Nephron progenitor cell (in vitro differentiated cells): ENCODE data around the gene CACNA2D4.

Source experiments
- DNase-seq: peaks from one replicate; pipeline ENCODE4 v3.0.0; 2021
- H3K27ac Mint-ChIP-seq: 2 replicates; pipeline ENCODE4 v1.8.0; 2021; ENCODE audit warnings: mild to moderate bottlenecking, moderate library complexity, mixed read lengths
- H3K27me3 Mint-ChIP-seq: 2 replicates; pipeline ENCODE4 v1.8.0; 2021; ENCODE audit warnings: mild to moderate bottlenecking, low read depth, mixed read lengths; ENCODE audit not compliant: poor library complexity
- H3K36me3 Mint-ChIP-seq: 2 replicates; pipeline ENCODE4 v1.8.0; 2021; ENCODE audit warnings: low read depth, mixed read lengths
- H3K4me1 Mint-ChIP-seq: 2 replicates; pipeline ENCODE4 v1.8.0; 2021; ENCODE audit warnings: mixed read lengths
- H3K4me3 Mint-ChIP-seq: 2 replicates; pipeline ENCODE4 v1.8.0; 2021; ENCODE audit warnings: mild to moderate bottlenecking, moderate library complexity, mixed read lengths
- H3K9me3 Mint-ChIP-seq: 2 replicates; pipeline ENCODE4 v1.8.0; 2021; ENCODE audit warnings: mild to moderate bottlenecking, moderate library complexity, mixed read lengths
- TF ChIP-seq, protein P1 (sequence below): fragments of 200-600 bp; sonication (generic); IDR thresholded peaks from 2 replicates; pipeline ENCODE4 v1.5.0; 2021; ENCODE audit warnings: antibody characterized with exemption

The CACNA2D4 gene

DNA sequence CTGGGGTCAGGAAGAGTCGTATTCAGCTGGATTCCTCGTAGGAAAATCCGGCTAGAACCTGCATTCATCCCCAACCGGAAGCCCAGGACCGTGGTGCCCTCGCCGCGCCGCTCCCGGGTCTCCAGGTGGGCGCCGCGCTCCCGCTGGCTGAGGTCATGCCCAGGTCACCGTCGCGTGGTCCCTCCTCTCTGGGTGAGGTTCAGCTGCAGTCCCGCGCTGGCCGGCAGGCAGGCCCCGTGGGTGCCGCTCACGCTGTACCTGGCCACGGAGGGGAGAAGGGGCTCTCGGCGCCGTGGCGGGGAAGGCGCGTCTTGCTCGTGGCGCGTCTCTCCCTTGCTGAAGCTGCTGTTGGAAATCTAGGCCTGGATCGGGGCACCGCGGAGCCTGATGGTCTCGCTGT lies 53.6 kb downstream of the CACNA2D4 start:
- Mint-ChIP-seq H3K4me1 (peaks cover 9% of the 10 kb centered on the region), H3K9me3 (peaks cover 30% of the 10 kb centered on the region), H3K4me3 (no peak overlapping the region), H3K27ac (no peak overlapping the region), H3K27me3 (peaks cover 25% of the 10 kb centered on the region), H3K36me3 (peaks cover 7% of the 10 kb centered on the region)
- no peak for DNase-seq
- TF ChIP-seq, protein P1, sequence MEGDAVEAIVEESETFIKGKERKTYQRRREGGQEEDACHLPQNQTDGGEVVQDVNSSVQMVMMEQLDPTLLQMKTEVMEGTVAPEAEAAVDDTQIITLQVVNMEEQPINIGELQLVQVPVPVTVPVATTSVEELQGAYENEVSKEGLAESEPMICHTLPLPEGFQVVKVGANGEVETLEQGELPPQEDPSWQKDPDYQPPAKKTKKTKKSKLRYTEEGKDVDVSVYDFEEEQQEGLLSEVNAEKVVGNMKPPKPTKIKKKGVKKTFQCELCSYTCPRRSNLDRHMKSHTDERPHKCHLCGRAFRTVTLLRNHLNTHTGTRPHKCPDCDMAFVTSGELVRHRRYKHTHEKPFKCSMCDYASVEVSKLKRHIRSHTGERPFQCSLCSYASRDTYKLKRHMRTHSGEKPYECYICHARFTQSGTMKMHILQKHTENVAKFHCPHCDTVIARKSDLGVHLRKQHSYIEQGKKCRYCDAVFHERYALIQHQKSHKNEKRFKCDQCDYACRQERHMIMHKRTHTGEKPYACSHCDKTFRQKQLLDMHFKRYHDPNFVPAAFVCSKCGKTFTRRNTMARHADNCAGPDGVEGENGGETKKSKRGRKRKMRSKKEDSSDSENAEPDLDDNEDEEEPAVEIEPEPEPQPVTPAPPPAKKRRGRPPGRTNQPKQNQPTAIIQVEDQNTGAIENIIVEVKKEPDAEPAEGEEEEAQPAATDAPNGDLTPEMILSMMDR, result no peak

DNA sequence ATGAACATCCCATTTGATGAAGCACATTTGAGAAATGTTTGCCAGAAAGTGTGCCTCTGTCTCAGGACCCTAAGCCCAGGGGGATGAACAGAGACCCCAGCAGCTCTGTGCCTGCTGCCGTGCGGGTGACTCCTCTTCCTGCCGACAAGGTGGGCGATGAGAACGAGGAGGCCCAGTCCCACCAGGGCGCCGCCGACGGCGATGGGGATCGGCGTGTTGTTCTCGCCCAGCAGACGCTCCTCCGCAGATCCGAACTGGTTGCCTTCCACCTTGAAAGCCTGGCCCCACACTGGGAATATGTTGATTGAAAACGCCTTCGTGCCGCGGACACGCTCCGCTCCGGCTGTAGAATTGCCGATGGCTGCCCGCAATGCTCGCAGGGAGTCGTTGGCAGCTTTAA lies 54.0 kb downstream of the CACNA2D4 start:
- Mint-ChIP-seq H3K4me3 (no peak overlapping the region), H3K9me3 (peaks cover 26% of the 10 kb centered on the region), H3K4me1 (peaks cover 11% of the 10 kb centered on the region), H3K27ac (no peak overlapping the region), H3K27me3 (peaks cover 24% of the 10 kb centered on the region), H3K36me3 (peaks cover 7% of the 10 kb centered on the region)
- DNase-seq, result no peak
- TF ChIP-seq, protein P1, result no peak

DNA sequence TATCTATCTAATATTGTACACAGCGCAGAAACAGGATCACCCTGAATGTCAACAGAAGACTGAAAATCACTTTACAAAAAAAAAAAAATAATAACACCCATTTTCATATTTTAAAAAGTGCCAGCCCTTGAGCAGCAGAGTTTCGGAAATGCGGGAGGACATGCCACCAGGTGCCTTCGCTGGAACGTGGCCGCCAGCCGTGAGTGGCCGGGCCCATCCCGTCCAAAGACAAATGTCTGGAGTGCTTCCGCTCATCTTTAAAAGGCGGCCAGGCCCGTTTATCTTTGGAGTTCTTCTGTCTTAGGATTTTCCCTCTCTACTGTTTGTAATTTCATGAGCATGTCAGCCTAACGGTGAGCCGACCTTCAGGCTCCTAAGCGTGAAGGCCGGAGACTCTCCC lies 54.6 kb downstream of the CACNA2D4 start:
- peaks cover 13% of the 10 kb centered on the region for H3K4me1 Mint-ChIP-seq
- peaks cover 21% of the 10 kb centered on the region for H3K27me3 Mint-ChIP-seq
- TF ChIP-seq, protein P1, result no peak
- peaks cover 23% of the 10 kb centered on the region for H3K9me3 Mint-ChIP-seq
- no peak for DNase-seq
- H3K4me3 Mint-ChIP-seq, result no peak overlapping the region
- H3K36me3 Mint-ChIP-seq, result peaks cover 7% of the 10 kb centered on the region
- H3K27ac Mint-ChIP-seq, result no peak overlapping the region

DNA sequence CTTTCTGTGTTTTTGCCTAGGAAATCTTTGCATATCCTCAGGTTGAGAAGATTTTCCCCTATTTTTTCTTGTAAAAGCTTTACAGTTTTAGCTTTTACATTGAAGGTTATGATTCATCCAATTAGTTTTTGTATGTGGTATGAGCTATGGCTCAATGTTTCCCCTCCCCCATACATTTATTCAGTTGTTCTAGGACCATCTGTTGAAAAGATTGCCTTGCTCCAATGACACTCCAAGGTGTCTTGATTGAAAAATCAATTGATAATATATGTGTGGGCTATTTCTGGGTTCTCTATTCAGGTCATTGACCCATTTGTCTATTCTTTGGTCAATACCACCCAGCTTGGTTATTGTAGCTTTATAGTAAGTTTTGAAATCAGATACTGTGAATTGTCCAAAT lies 55.5 kb downstream of the CACNA2D4 start:
- H3K4me1 Mint-ChIP-seq, result peaks cover 13% of the 10 kb centered on the region
- TF ChIP-seq, protein P1, result no peak
- no peak for DNase-seq
- H3K9me3 Mint-ChIP-seq, result peaks cover 18% of the 10 kb centered on the region
- peaks cover 4% of the 10 kb centered on the region for H3K36me3 Mint-ChIP-seq
- H3K27me3 Mint-ChIP-seq, result peaks cover 20% of the 10 kb centered on the region
- no peak overlapping the region for H3K27ac Mint-ChIP-seq
- no peak overlapping the region for H3K4me3 Mint-ChIP-seq

DNA sequence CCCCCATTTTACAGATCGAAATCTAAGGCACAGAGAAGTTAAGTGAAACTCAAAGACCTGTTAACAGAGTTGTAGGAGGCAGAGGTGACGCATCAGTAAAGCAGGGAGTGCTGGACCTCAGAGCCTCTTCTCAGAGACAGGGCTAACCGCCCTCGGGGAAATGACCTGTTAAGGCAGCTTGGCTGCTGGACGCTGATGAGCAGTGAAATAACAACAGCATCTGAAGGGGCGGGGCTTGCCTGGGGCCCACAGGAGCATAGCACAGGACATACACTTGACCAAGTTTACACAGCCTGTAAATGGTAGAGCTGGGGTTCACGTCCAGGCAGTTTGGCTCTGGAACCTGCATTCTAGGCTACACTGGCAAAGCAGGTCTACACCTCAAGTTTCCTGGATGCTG lies 58.8 kb downstream of the CACNA2D4 start:
- TF ChIP-seq, protein P1, result no peak
- DNase-seq, result no peak
- Mint-ChIP-seq H3K27me3 (peaks cover 24% of the 10 kb centered on the region), H3K27ac (no peak overlapping the region), H3K9me3 (no peaks in the 10 kb centered on the region), H3K4me1 (peaks cover 5% of the 10 kb centered on the region), H3K4me3 (no peak overlapping the region), H3K36me3 (no peaks in the 10 kb centered on the region)

DNA sequence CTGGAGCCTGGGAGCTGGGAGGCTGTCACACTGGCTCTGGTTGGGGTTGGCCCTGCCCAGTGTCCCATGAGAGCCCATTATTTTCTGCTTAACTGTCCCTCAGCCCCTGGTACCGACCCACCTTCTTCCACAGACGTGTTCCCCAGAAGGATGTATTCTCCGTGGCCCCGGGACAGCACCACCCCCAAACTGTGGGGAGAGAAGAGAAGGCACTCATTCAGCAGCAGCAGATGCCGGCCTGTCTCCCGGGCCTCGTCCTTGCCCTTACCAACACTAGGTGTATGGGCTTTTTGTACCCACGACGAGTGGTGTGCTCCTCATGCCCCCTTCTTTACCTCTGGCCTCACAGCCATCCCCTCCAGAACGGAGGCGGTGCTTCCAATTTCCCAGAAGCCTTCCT lies 60.0 kb downstream of the CACNA2D4 start:
- H3K27me3 Mint-ChIP-seq, result peaks cover 31% of the 10 kb centered on the region
- H3K4me1 Mint-ChIP-seq, result peaks cover 5% of the 10 kb centered on the region
- DNase-seq, result no peak
- TF ChIP-seq, protein P1, result no peak
- H3K9me3 Mint-ChIP-seq, result no peaks in the 10 kb centered on the region
- no peak overlapping the region for H3K4me3 Mint-ChIP-seq
- no peak overlapping the region for H3K27ac Mint-ChIP-seq
- no peaks in the 10 kb centered on the region for H3K36me3 Mint-ChIP-seq
